Left ventricle myocardium inferior (tissue), 1 donor: ENCODE data around the gene ABCF3. TPM values are rescaled to one million over a fixed set of nuclear protein-coding genes. Genes with fewer than 3 reads are reported as not detected.
A peak's percentile ranks its signal among the peaks of the same experiment; 100 is the strongest.

Source experiments
- DNase-seq: peaks from one replicate; pipeline ENCODE4 v3.0.0-alpha.2; 2020
- H3K27ac ChIP-seq: fragments of 200-600 bp; replicated peaks from 2 replicates; pipeline ENCODE4 v1.8.0; 2021
- H3K27me3 ChIP-seq: fragments of 200-600 bp; 2 replicates; pipeline ENCODE4 v1.8.0; 2021; ENCODE audit warnings: low read depth
- H3K36me3 ChIP-seq: fragments of 200-600 bp; 2 replicates; pipeline ENCODE4 v1.8.0; 2021
- H3K4me1 ChIP-seq: fragments of 200-600 bp; 2 replicates; pipeline ENCODE4 v1.8.0; 2021
- H3K4me3 ChIP-seq: fragments of 200-600 bp; 2 replicates; pipeline ENCODE4 v1.8.0; 2021; ENCODE audit warnings: mild to moderate bottlenecking, moderate library complexity
- H3K9me3 ChIP-seq: fragments of 200-600 bp; replicated peaks from 2 replicates; pipeline ENCODE4 v1.8.0; 2021
- intact Hi-C: fragments of 100-400 bp; cut with micrococcal nuclease; formaldehyde crosslinking; loops from one replicate; pipeline ENCODE4 v1.11.0; 2022
- total RNA-seq: library from RNA; stranded (reverse); fragmentation: NEBNext Ultra II Directional; extraction: Animal tissue kit (Norgen Biotek cat#: 25700); gene quantifications from one replicate; pipeline ENCODE4 v1.2.1, GENCODE V29; 2021
- TF ChIP-seq, protein P1 (sequence below): fragments of 200-600 bp; IDR thresholded peaks from 2 replicates; pipeline ENCODE4 v1.8.0; 2021; ENCODE audit warnings: antibody characterized with exemption, mild to moderate bottlenecking, borderline replicate concordance
- donor health status: DM: no; HTN: yes; CAD: no; lungs with severe emphysema.

Gene ABCF3
- total RNA-seq, 1 donor from 2014 or later: 70.2 TPM

DNA sequence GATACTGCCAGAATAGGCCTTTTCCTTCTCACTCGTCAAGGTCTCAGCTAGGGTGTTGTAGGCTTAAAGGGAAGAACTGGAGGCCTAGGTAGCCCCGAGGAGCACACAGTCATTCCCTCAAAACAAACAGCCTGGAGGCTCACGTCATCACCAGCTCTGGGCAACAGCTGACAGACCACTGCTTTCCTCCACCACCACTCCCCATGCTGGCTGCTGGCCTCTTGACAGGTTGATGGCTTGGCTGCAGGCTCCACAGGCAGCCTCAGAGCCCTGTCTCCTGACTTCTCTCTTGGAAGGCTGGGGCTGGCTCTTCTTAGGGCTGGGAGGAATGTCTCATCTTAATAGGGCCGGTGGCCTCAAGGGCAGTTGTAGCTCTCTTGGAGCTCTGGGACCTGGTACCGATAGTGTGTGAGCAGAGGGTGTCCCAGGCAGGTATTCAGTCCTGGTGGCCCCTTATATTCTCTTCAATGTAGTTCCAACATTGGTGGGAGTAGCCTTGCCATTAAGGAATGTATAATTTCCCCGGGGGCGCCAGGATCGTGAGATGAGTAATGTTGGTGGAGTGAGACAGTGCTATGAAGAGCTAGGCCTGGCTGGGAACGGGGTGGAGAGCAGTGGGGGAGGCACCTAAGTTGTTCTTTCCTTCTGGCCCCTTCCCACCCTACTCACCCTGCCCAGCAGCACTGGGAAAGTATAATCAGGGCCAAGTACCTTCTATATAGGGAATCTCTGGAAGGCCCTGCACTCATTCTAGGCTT is 17.5 kb upstream of the ABCF3 start:
- TF ChIP-seq, protein P1, sequence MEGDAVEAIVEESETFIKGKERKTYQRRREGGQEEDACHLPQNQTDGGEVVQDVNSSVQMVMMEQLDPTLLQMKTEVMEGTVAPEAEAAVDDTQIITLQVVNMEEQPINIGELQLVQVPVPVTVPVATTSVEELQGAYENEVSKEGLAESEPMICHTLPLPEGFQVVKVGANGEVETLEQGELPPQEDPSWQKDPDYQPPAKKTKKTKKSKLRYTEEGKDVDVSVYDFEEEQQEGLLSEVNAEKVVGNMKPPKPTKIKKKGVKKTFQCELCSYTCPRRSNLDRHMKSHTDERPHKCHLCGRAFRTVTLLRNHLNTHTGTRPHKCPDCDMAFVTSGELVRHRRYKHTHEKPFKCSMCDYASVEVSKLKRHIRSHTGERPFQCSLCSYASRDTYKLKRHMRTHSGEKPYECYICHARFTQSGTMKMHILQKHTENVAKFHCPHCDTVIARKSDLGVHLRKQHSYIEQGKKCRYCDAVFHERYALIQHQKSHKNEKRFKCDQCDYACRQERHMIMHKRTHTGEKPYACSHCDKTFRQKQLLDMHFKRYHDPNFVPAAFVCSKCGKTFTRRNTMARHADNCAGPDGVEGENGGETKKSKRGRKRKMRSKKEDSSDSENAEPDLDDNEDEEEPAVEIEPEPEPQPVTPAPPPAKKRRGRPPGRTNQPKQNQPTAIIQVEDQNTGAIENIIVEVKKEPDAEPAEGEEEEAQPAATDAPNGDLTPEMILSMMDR: no peak

DNA sequence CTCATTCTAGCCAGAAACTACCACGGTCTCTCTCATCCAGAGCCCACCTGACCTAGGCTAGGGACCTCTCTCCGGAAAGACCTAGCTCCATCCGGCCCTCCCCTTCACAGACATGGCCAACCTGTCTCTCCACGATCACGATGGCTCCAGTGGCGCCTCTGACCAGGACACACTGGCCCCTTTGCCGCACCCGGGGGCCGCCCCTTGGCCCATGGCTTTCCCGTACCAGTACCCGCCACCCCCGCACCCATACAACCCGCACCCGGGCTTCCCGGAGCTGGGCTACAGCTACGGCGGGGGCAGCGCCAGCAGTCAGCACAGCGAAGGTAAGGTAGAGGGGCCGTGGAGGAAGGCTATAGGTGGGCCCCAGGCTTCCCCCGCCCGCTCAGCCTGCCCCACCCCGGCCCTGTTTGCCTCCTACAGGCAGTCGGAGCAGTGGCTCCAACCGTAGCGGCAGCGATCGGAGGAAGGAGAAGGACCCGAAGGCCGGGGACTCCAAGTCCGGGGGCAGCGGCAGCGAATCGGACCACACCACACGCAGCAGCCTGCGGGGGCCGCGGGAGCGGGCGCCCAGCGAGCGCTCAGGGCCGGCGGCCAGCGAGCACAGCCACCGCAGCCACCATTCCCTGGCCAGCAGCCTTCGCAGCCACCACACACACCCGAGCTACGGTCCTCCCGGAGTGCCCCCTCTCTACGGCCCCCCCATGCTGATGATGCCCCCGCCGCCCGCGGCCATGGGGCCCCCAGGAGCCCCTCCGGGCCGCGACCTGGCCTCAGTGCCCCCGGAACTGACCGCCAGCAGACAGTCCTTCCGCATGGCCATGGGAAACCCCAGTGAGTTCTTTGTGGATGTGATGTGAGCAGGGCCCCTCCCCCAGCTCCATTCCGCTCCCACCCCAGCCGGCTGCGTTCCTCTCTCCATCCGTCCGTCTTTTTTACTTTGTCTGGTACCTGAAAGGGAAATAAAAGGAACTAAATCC is 15.8 kb upstream of the ABCF3 start:
- TF ChIP-seq, protein P1: no peak
- H3K9me3 ChIP-seq: no peaks in the 10 kb centered on the region
- intact Hi-C loops: no loop called here
- DNase-seq: no peak
- no peak overlapping the region for H3K4me3 ChIP-seq
- H3K36me3 ChIP-seq: peaks cover 76% of the 10 kb centered on the region
- no peak overlapping the region for H3K27ac ChIP-seq
- peaks cover 23% of the 10 kb centered on the region for H3K4me1 ChIP-seq
- no peaks in the 10 kb centered on the region for H3K27me3 ChIP-seq

More for the DNA sequence above, 17.5 kb upstream of the ABCF3 start:
- intact Hi-C loops: no loop called here
- no peaks in the 10 kb centered on the region for H3K27me3 ChIP-seq
- H3K4me3 ChIP-seq: no peak overlapping the region
- H3K9me3 ChIP-seq: no peaks in the 10 kb centered on the region
- H3K36me3 ChIP-seq: peaks cover 93% of the 10 kb centered on the region
- H3K4me1 ChIP-seq: peaks cover 14% of the 10 kb centered on the region
- H3K27ac ChIP-seq: peak overlapping the region; percentile 5
- no peak for DNase-seq

DNA sequence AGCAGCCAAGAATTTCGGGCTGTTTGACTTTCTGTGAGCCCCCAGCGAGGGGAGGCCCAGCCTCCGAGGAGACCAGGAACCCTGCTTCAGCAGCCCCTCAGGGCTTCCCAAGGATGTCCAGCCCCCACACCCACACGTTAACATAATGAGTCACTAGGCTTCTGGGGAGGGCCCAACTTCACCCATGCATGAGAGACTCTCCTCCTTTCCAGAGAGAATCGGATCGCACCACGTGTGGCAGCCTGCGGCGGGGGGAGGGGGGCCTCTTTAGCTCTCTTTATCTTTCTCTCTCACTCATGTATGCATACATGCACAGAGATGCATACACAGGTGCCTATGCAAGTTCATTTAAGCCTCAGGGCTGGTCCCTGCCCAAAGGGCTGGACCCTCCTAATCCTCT is 14.4 kb upstream of the ABCF3 start:
- TF ChIP-seq, protein P1: no peak
- Histone ChIP-seq H3K4me3 (no peak overlapping the region), H3K9me3 (no peaks in the 10 kb centered on the region), H3K27me3 (no peaks in the 10 kb centered on the region), H3K36me3 (peaks cover 63% of the 10 kb centered on the region), H3K27ac (no peak overlapping the region), H3K4me1 (peaks cover 37% of the 10 kb centered on the region)
- intact Hi-C loops: no loop called here
- no peak for DNase-seq

DNA sequence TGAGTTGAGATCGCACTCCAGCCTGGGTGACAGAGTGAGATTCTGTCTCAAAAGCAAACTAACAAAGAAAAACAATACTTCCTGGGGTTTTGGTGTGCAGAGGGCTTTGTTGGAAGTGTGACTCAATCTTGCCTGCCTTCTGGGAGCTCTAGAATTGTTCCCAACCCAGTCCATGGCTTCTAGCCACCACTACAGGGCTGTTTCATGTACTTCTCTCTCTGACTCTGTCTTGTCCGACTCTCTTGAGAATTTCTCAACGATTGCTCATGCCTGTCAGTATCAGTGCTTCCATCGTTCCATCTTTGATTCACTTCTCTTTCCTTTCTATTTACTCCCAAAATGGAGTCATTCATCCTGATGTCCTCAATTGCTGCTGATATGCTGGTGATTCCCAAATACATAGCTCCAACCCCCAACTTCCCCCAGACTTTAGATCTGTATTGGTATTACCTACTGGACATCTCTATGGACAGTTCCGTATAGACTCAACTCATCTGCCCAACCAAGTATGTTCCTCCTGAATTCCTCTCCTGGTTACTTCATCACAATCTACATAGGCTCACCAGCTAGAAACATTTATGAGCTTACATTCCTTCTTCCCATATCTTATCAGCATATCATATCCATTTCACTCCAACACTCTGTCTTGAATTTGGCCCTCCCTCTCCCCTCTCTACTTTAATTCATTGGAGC is 13.2 kb upstream of the ABCF3 start:
- DNase-seq: no peak
- Histone ChIP-seq H3K27me3 (no peaks in the 10 kb centered on the region), H3K9me3 (no peaks in the 10 kb centered on the region), H3K4me3 (no peak overlapping the region), H3K27ac (no peak overlapping the region), H3K36me3 (peaks cover 59% of the 10 kb centered on the region), H3K4me1 (peaks cover 49% of the 10 kb centered on the region)
- TF ChIP-seq, protein P1: no peak
- intact Hi-C loops: no loop called here

DNA sequence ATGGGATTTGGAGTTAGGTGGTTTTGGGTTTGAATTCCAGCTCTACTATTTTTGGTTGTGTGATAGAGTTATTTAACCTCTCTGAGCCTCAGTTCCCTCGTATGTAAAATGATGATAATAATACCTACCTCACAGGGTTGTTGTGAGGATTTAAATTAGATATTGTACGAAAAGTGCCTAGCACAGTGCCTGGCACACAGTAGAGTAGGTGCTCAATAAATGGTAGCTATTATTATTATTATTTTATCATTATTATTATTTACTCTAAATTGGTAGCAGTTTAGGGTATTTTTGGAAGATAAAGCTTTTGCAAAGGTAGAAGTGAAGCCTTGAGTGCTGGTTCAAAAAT is 12.7 kb upstream of the ABCF3 start:
- peaks cover 59% of the 10 kb centered on the region for H3K36me3 ChIP-seq
- TF ChIP-seq, protein P1: no peak
- no peaks in the 10 kb centered on the region for H3K9me3 ChIP-seq
- peaks cover 51% of the 10 kb centered on the region for H3K4me1 ChIP-seq
- DNase-seq: no peak
- peak overlapping the region; percentile 95 for H3K27ac ChIP-seq
- no peak overlapping the region for H3K4me3 ChIP-seq
- no peaks in the 10 kb centered on the region for H3K27me3 ChIP-seq
- intact Hi-C loops: no loop called here
